Fibroblast of upper back skin (primary cell): ENCODE data around the gene LHX4.

Experiments used
- DNase-seq: peaks from one replicate; pipeline ENCODE4 v3.0.0-alpha.2; 2013

The LHX4 gene

GRCh38 chr1:180229483-180230415, at the start of gene LHX4:
Gene LHX4, plus strand, starts transcription at chr1:180230264. Its CDS starts 266 bp downstream, at chr1:180230530.
- no peak for DNase-seq

DNA sequence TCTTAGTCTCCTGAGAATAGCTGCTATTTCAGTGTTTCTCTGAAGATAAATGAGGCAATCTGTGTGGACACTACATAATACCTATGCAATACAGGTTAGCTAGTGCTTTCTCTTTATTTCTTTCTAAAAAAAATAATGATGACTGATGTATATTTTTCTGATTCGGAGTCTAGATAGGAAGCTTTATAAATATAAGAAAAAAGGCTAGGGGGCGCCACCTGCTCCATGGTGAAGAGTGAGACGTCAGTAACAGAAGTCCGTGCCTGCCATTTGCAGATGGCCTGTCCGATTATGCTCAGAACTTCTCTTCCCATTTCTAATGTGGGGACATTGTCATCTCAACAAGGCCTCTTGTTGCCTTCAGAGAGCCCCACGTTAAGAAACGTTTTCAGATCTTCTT, 49.0 kb upstream of the LHX4 start:
- DNase-seq, result no peak

DNA sequence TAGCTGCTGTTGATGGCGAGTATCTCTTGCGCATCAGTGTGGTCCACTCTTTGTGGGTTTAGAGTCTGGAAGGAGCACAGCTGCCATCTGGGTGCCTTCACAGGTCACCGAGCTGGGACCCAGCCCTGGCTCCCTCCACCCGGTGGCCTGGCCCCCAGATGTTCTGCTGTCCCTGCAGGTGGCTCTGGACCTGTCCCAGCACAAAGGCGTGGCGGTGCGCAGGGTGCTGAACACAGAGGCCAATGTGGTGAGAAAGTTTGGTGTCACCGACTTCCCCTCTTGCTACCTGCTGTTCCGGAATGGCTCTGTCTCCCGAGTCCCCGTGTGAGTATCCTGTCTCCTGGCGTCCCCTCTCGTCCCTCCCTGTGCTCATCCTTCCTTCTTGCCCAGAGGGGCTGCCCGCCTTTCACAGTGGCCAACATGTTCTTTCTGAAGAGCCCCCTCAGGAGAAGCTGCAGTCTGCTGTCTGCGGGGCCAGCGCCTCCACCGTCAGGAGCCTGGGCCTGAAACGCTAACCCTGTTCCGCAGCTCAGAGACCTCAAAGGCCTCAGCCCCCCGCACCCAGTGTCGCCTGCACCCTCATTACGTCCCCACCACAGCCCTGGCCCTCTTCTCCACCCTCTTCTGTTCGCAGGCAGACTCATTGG, 47.9 kb upstream of the LHX4 start:
- no peak for DNase-seq

- DNase-seq, result no peak
These were observed 47.3 kb upstream of the LHX4 start for GRCh38 chr1:180182643-180183311.

- no peak for DNase-seq
These were observed 46.6 kb upstream of the LHX4 start for GRCh38 chr1:180183426-180183825.

DNA sequence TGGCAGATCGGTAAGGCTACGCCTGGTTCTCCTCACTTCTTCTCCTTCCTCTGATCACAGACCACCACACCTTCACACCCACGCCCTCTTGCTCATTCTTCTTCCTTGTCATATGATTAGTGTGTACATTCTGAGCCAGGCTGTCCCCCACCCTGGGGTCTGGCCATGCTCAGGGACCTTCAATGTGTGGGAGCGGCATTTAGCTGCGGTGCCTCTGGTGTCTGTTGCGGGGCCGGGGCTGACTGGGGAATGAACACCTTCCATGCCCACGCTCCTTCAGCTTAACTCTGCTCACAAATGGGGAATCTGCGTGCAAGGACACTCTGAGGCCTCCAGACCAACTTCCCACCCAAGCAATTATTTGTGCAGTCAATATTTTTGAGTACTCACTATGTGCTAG, 46.0 kb upstream of the LHX4 start:
- DNase-seq, result no peak

DNA sequence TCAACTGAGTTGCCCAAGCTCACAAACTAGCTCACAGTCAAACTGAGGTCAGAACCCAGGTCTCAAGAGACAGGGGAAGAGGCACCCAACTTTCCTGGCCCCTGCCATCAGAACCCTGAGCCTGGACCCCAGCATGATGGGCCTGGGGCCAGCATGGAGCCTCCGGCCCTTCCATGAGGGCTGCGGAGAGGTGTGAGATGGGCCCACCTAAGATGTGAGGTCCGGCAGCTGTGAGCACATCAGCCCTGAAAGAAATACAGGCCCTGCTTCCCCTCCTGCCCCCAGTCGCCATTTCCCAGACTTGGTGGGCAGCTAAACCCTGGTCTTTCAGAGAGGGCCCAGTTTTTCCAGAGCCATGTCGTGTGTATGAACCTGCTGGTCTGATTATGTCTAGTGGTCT, 44.8 kb upstream of the LHX4 start:
- no peak for DNase-seq

DNA sequence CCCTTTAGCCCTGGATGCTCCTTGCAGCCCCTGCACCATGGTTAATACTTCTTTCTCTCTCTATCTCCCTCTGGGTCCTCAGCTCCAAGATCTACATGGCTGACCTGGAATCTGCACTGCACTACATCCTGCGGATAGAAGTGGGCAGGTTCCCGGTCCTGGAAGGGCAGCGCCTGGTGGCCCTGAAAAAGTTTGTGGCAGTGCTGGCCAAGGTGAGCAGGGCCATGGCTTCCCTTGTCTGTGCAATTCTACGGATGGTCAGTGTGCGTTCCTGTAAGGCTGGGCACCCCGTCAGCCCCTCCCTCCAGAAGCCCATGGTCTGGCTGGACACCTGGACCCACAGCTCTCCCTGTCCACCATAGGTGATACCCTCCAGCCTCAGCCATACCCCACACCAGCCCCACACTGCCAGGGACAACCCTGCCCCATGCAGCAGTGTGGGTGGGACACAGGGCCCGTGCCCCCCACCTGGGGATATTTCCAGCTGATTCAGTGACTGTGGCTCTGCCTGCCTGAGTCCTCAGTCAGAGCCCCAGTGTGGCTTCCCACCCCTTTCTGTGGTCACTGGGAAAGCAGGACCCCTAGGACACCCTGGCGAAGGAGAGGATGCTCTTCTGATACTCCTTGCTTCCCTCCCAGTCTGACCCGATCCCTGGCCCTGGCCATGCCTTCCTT, 44.0 kb upstream of the LHX4 start:
- DNase-seq, result no peak

DNA sequence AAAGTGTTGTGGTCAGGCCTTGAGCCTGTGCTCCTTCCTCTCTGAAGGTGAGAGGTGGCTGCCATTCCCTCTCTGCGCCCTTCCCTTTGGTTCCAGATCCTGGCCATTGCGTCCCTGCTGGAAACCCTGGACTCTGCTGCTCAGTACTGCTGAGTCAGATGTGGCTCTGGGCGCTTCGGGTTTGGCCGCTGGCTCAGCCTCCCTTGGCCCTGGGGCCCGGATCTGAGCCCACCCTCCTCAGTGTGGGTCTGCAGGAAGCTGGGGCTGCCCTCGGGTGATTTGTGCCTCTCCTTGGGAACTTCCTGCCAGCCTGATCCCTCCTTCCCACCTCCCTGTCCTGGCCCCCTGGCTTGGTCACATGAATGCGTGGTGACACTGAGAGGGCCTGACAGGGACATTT, 43.2 kb upstream of the LHX4 start:
- DNase-seq, result no peak

GRCh38 chr1:180187626-180188025, 42.4 kb upstream of the LHX4 start:
- no peak for DNase-seq

DNA sequence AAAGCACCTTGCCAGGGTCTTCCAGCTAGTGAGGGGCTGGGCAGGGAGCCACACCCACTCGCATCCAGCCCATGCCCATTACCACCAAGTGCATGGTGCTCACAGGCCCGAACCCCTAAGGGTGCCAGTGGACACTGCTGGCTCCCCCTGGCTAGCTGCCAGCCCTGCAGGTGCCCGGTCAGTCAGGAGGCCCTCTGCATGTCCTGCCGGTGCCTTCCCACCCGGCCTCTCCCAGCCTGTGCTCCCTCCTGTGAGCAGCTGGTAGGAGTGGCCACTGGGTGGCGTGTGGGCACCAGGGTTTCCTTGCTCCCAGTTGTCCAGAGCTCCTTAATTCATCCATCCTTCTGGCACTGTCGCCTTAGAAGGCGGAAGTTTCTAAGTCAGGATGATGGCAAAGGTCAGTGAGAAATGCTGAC, 42.0 kb upstream of the LHX4 start:
- DNase-seq, result peak; percentile 56

GRCh38 chr1:180188684-180189175, 41.3 kb upstream of the LHX4 start:
- no peak for DNase-seq

GRCh38 chr1:180190091-180190490, 40.0 kb upstream of the LHX4 start:
- no peak for DNase-seq

- DNase-seq, result no peak
These were observed 37.9 kb upstream of the LHX4 start for GRCh38 chr1:180192172-180192571.

GRCh38 chr1:180193141-180194047, 36.7 kb upstream of the LHX4 start:
- no peak for DNase-seq

- DNase-seq, result no peak
These were observed 36.0 kb upstream of the LHX4 start for GRCh38 chr1:180194048-180194425.

- DNase-seq, result no peak
These were observed 35.4 kb upstream of the LHX4 start for GRCh38 chr1:180194546-180195207.

DNA sequence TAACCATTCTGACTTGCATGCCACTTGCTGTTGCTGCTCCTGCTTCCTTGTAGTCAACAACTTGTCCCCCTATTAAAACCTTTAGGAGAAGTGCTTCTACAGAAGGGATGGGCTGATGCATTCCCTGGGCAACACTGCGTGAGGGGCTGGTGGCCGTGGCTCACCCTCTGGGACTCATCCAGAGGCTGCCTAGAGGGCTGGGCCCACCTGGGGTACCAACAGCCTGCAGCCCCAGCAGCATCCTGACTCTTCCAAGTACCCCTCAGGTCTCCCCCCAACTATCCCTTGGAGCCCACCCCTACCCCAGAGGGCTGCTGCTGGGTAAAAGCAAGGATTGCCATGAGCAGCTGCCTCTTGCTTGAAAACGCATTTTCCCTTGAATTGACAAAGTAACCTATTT, 34.7 kb upstream of the LHX4 start:
- no peak for DNase-seq

GRCh38 chr1:180195916-180196315, 34.1 kb upstream of the LHX4 start:
- DNase-seq, result no peak

- DNase-seq, result no peak
These were observed 33.5 kb upstream of the LHX4 start for GRCh38 chr1:180196436-180197003.

- DNase-seq, result no peak
These were observed 32.8 kb upstream of the LHX4 start for GRCh38 chr1:180197231-180197630.
